Lower leg skin (tissue), 3 donors: Measurements from ENCODE around the gene NSG1.

ENCODE experiments used
- POLR2A ChIP-seq, 2 donors: fragments of 450-650 bp; IDR thresholded peaks; one replicate each; pipeline ENCODE4 v1.6.1; 2016 to 2017; ENCODE audit warnings: antibody characterized with exemption in 2 of 2, mild to moderate bottlenecking in 1 of 2, moderate library complexity in 1 of 2
- TF ChIP-seq, protein P1 (sequence below), 3 donors: fragments of 450-650 bp; IDR thresholded peaks; one replicate each; pipeline ENCODE4 v1.5.1; 2016; ENCODE audit warnings: antibody characterized with exemption in 3 of 3, mild to moderate bottlenecking in 3 of 3, moderate library complexity in 2 of 3

DNA sequence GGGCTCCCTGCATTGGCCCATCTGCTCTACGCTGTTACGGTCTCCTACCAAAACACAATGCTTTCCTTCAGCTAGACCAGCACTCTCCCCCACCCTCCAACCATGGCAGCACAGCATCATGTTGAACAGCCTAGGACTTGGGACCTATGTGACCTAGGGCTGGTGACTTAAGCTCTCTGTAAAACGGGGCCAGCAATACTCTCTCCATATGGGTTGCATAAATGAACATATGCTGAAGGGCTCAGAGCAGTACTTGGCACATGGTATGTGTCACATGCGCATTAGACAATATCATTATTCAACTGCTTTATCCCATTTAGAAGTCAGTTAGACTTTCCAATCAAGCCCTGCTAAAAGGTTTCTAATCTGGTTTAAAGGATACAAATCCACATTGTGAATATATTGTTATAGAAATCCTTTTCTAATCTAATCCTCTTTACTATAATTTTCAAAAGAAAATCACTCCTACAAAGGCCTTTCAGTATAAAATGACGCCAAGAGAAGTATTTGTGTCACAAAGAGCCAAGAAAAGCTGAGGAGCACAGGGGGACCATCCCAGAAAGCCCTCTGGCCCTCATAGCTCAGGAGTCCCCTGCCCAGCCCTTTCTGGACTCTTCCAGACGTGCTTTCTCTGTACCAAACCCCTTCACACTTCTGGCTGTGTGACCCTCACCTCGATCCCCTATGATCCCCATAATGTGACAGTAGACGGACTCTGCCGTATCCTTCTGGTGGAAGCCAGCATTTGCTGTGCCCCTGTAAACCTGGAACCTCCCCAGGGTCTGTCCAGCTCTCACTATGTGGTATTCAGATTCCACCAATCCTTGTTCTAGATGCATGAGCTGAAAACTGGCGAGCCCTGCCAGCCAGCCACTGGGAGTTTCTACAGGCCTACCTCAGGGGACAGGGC is 42.3 kb downstream of the NSG1 start:
- no peak for TF ChIP-seq POLR2A (IDR thresholded peaks at IDR 0.05)
- TF ChIP-seq, protein P1, sequence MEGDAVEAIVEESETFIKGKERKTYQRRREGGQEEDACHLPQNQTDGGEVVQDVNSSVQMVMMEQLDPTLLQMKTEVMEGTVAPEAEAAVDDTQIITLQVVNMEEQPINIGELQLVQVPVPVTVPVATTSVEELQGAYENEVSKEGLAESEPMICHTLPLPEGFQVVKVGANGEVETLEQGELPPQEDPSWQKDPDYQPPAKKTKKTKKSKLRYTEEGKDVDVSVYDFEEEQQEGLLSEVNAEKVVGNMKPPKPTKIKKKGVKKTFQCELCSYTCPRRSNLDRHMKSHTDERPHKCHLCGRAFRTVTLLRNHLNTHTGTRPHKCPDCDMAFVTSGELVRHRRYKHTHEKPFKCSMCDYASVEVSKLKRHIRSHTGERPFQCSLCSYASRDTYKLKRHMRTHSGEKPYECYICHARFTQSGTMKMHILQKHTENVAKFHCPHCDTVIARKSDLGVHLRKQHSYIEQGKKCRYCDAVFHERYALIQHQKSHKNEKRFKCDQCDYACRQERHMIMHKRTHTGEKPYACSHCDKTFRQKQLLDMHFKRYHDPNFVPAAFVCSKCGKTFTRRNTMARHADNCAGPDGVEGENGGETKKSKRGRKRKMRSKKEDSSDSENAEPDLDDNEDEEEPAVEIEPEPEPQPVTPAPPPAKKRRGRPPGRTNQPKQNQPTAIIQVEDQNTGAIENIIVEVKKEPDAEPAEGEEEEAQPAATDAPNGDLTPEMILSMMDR (IDR thresholded peaks at IDR 0.05): no peak
